OCI-M2 (cell line): Measurements from ENCODE around the gene WEE2.

Experiments
- DNase-seq: peaks from one replicate; lab custom pipeline; 2025; ENCODE audit not compliant: unreplicated experiment; lab: John Stamatoyannopoulos, UW

WEE2 gene

GRCh38 chr7:141708351-141708750, at the start of gene WEE2:
Gene WEE2, plus strand, starts transcription at chr7:141708353. Its CDS starts 406 bp downstream, at chr7:141708759.
- no peak for DNase-seq

GRCh38 chr7:141659501-141659900, 48.7 kb upstream of the WEE2 start:
- no peak for DNase-seq

- DNase-seq = peak; percentile 31
Measured at GRCh38 chr7:141660259-141660658, 47.9 kb upstream of the WEE2 start.

GRCh38 chr7:141663081-141663849, 44.9 kb upstream of the WEE2 start:
- DNase-seq = no peak

GRCh38 chr7:141664450-141664849, 43.7 kb upstream of the WEE2 start:
- DNase-seq = no peak

- no peak for DNase-seq
Measured at GRCh38 chr7:141665208-141666035, 42.7 kb upstream of the WEE2 start.

- no peak for DNase-seq
Measured at GRCh38 chr7:141666071-141666470, 42.1 kb upstream of the WEE2 start.

GRCh38 chr7:141668853-141669252, 39.3 kb upstream of the WEE2 start:
- DNase-seq = no peak

- no peak for DNase-seq
Measured at GRCh38 chr7:141671705-141672496, 36.3 kb upstream of the WEE2 start.

GRCh38 chr7:141673346-141673745, 34.8 kb upstream of the WEE2 start:
- no peak for DNase-seq

GRCh38 chr7:141674171-141674671, 33.9 kb upstream of the WEE2 start:
- DNase-seq = no peak

- DNase-seq = no peak
Measured at GRCh38 chr7:141674702-141675101, 33.5 kb upstream of the WEE2 start.

- DNase-seq = no peak
Measured at GRCh38 chr7:141675436-141676215, 32.5 kb upstream of the WEE2 start.

GRCh38 chr7:141676618-141677017, 31.5 kb upstream of the WEE2 start:
- DNase-seq = no peak

GRCh38 chr7:141679014-141679413, 29.1 kb upstream of the WEE2 start:
- DNase-seq = no peak

GRCh38 chr7:141685285-141686023, 22.7 kb upstream of the WEE2 start:
- DNase-seq = no peak

- DNase-seq = no peak
Measured at GRCh38 chr7:141686074-141686473, 22.1 kb upstream of the WEE2 start.

GRCh38 chr7:141686670-141687069, 21.5 kb upstream of the WEE2 start:
- no peak for DNase-seq

- DNase-seq = no peak
Measured at GRCh38 chr7:141688043-141688442, 20.1 kb upstream of the WEE2 start.
